Right renal pelvis (tissue), 4 donors: Measurements from ENCODE around the gene ZDHHC13. TPM values are rescaled to one million over a fixed set of nuclear protein-coding genes. Genes with fewer than 3 reads are reported as not detected.

ENCODE experiments used
- DNase-seq, 4 donors: peaks; one replicate each; pipeline ENCODE4 v3.0.0-alpha.2; 2013; ENCODE audit warnings: low read depth in 4 of 4, low spot score in 3 of 4, missing footprints in 1 of 4
- polyA plus RNA-seq, 4 donors: library from polyadenylated mRNA; unstranded; fragments of 120-200 nt; gene quantifications; one replicate each; pipeline ENCODE4 v1.2.1, GENCODE V29; 2013; ENCODE audit not compliant: insufficient read length in 4 of 4

ZDHHC13 gene
- polyA plus RNA-seq, 4 donors: 18.4 to 22.3 (median 21.0) TPM

- no peak for DNase-seq
These were observed 46.6 kb downstream of the ZDHHC13 start for GRCh38 chr11:19163617-19164016.

GRCh38 chr11:19164230-19164855, 47.4 kb downstream of the ZDHHC13 start:
- DNase-seq: no peak

DNA sequence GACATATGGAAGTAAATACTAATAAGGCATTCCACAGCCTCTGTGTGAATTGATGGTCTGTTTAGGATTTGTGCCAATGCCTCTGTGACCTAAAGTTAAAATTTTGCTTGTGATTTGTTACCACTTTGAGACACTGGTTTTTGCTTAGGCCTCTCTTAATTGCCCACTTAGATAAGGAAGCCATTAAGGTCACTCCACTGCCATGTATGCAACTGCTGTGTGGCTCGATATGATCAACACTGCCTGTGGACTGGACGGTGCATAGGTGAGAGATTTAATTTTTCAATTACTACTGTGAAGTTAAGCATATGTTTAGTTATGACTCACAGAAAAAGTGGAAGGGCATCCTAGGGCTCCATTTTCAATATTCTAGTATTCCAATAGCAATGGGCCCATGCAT, 47.9 kb downstream of the ZDHHC13 start:
- DNase-seq: no peak

GRCh38 chr11:19168090-19168489, 51.1 kb downstream of the ZDHHC13 start:
- DNase-seq: no peak

DNA sequence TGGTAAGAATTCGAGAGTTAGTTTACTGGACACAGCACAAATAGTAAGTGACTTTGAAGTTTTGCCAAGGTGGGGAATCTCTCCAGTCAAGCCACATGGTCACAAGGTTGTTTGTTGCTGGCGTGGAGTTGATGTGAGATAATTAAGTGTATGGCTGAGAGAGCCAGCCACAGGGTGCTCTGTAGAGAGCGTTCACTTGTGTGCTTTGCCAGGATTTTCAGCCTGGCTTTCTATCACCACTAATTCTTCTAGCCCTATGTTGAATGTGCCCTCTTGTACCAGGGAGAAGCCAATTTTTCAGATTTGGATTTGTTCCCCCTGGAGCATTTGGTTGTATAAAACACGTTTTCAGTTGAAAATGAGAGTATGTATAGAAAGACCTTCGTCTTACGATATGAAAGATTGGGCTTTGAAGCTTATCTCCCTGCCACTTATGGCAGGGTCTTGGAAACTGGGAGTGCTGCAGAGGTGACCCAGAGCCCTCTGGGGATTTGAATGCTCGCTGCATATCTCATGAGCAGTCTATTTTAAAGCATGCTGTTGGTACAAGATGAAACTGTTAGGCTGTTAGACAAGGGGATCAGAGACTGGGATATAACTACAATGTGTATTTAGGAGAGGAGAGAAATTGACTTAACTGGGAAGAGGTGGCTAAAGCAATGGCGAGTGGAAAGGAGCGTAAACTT, 56.2 kb downstream of the ZDHHC13 start:
- DNase-seq: no peak

GRCh38 chr11:19173964-19174638, 57.1 kb downstream of the ZDHHC13 start:
- no peak for DNase-seq

DNA sequence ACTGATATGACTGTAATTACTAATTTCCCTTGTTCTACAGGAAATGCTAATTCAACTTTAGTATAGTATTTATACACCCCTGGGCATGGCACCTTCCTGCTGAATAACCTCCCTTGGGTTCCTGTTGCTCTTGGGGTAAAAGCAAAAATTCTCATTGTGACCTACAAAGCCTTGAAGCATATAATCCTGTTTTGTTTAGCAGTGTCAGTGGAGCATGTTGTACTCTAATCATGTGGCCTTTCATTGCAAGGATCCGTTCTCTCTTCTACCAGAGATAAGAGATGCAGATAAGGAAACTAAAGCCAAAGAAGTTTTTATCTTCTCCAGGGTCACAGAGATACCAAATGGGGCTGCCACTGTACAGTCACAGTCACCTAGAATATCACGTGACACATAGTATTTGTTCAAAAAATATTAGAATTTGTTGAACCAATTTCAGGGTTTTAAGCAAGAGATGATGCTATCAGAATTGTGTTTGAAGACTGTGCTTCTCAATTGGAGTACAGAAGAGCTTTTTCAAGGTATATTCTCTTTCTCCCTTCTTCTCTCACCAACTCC, 59.7 kb downstream of the ZDHHC13 start:
- no peak for DNase-seq

DNA sequence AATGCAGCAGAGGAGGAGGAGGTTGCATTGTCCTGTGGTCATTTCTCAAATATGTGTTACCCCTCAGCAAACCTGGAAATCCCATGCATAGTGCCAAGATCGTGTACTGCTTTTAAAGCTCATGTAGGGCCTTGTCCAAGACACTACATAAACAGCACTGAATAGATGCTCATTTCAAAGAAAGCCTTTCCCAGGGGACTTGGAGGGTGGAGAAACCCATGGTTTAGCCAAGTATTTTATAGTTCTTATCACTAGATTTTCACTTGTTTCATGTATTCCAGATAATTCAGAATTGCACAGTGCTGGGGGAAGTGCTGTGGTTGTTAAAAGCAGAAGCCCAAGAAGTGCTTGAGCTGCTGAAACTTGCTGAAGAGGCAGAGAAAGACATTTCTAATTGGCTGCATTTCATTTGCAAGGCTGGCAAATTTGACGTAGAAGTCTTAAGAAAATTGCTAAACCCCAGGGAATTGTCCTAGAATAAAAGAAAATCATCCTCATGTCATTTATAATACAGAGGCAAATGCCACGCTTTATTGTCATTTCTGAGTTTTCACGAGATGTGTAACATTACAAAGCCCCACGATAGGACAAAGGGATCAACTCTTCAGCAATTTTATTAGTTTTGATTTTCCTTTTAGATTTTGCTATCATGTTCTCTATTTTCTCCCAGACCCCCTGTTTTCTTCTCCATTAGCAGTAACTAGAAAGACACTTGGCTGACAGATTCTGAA, 64.7 kb downstream of the ZDHHC13 start:
- DNase-seq: no peak

GRCh38 chr11:19183646-19184045, 66.7 kb downstream of the ZDHHC13 start:
- DNase-seq: no peak

DNA sequence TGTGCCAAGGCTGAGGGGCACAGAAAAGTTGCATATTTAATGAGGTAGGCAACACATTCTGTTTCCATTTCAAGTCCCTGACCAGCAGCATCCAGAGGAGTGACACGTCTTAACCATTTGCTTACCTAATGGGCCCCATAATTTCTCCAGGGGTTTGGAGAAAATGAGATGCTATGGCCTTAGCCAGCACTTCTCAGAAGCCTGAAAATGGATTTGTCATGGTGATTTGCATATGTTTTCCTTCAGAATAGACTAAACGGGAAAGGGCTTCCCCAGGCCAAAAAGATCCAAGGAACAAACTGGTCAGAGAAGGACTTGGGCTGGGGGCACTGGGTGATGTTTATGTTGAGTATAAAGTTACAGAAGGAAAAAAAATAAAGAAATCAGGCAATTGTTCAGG, 68.1 kb downstream of the ZDHHC13 start:
- DNase-seq: no peak

GRCh38 chr11:19185516-19186052, 68.6 kb downstream of the ZDHHC13 start:
- no peak for DNase-seq

DNA sequence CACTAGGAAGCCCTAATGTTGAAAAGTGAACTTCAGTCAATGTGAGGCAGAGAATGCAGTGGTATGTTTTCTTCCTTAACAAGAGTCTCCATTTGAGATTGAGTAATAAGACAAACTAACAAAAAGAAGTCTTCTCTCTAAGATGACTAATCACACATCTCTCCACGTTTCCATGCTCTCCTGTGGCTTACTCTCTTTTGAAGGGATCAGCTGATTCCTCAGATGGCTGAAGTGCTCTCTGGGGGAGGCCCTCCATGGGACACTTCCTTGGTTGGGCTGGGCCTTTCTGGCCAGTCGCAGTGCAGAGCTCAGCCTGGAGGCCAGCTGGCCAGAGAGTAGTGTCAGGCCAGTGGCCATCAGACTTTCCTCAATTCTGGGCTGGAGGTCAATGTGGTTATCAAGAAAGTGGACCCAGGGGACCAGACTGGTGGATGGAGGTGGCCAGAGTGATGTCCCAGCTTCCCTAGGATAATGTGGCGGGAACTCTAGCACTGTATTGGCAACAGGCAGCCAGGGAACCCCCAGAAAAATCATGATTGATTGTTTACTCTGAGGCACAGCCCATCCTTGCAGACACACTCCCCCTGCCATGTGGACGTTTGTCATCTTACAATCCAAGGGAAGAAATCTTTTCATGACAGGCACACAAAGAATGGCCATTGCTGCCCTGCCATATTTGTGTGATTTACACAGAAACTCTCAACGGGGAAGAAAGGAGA, 70.3 kb downstream of the ZDHHC13 start:
- no peak for DNase-seq

DNA sequence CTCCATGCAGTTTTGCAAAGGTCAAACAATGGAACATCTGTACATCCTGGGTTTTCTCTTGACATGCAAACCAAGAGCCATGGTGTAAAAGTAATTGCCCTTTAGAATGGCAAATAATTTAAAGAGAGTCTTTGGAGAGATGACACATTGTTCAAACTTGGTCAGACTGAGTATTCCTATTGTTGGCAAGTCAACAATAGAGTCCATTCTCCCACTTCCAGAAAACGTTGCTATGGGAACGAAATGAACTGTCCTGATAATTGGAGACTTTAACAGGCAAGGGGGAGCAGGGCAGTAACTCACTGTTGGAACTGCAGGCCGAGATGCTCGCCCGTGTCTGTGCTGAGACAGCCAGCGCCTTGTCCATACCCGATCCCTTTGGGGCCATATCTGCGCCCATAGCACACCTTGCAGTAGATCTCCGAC, 70.9 kb downstream of the ZDHHC13 start:
- DNase-seq: no peak

- DNase-seq: no peak
These were observed 74.7 kb downstream of the ZDHHC13 start for GRCh38 chr11:19191530-19192169.

DNA sequence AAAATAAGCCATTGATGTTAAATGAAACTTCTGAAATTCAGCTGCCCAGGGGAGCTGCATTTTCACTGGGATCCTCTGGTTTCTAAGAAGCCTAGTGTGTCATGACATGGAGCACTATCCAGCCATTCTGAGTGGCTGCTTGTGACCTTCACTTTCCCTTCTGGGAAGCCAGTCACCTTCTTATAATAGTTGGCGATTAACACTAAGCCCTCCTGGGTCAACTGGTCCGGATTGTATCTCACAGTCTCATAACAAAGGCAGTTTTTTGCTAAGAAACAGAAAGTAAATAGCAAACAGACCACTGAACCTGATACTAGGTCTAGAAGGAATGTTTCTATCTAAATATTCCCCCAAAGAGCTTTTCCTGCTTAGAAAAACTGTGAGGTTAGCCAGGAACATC, 76.9 kb downstream of the ZDHHC13 start:
- DNase-seq: no peak

DNA sequence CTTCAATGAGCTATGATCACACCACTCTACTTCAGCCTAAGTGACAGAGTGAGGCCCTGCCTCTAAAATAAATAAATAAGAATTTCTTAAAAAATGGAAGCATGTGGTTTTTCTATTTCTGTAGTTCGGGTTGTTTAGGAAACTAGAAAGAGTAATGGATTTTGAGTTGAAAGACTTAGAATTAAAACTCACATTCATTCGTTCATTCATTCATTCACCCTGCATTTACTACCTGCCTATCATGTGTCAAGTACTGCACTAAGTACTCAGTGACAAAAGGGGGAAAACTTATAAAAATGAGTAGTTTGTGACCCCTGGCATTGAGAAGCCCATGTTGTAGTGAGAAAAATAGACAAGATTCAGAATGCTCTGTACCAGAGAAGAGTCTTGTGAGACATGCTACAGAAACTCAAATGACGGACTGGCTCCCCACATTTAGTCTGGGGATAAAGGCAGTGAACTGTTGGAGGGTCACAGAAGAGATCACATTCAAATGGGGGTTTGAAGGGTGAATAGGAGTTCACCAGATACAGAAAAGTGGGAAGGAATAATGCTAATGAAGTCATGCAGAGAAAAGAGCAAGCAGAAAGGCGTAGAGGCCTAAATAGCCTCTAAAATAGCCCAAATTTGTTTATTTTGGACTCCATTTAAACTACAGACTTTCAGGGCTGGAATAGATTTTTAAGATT, 77.8 kb downstream of the ZDHHC13 start:
- DNase-seq: no peak

GRCh38 chr11:19196432-19196831, 79.5 kb downstream of the ZDHHC13 start:
- DNase-seq: no peak

GRCh38 chr11:19199048-19199447, 82.1 kb downstream of the ZDHHC13 start:
- DNase-seq: no peak

DNA sequence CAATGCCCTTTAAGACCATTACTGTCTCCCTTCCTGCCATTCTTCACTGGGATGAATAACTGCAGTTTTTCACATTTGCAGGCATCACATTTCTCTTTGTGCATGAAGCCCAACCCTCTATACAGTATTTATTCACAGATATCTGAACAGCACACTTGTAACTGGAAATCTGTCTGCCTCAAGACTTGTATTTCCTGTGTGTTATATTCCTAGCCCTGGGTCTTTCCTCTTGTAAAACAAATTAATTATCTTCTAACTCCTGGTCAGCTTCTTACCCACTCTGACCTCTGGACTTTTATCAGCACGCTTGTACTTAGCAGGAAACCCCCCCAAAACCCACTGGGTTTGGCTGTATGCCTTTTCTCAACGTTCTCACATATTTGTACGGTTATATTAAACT, 82.8 kb downstream of the ZDHHC13 start:
- no peak for DNase-seq
